ENCODE data around the gene DDX41. TPM values are rescaled to one million over a fixed set of nuclear protein-coding genes. Genes with fewer than 3 reads are reported as not detected.

DDX41 gene
- total and polyA plus RNA-seq, 9 donors, result 58.3 to 104 (median 70.8) TPM

DNA sequence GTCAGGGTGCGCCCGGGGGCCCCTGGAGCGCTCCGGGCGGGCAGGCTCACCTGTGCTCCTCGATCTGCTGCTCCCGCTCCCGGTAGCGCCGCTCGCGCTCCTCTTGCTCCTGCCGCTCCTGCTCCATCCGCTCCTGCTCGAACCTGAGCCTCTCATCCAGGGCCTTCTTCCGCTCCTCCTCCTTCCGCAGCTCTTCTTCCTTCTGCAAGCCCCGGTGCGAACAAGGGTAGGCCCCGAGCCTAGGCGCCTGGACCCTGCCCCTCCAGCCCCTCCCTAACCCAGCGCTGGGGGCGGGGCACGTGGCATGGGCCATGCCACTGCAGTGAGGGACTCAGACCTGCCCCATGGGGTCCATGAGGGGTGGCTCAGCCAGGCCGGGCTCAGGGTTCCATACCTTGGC is 49.9 kb downstream of the DDX41 start:
- WGBS, 3 donors, result 94 to 96% (median 96%) methylated on average over 25 of the region's 25 CpGs
- Histone ChIP-seq H3K9me3 (no peaks in the 10 kb centered on the region), H3K36me3 (no peaks in the 10 kb centered on the region), H3K27me3 (no peaks in the 10 kb centered on the region), H3K4me1 (ENCODE audit: insufficient read depth) (peaks cover 4% of the 10 kb centered on the region), H3K27ac (no peak overlapping the region), H3K4me3 (no peak overlapping the region)
- TF ChIP-seq, protein P1, sequence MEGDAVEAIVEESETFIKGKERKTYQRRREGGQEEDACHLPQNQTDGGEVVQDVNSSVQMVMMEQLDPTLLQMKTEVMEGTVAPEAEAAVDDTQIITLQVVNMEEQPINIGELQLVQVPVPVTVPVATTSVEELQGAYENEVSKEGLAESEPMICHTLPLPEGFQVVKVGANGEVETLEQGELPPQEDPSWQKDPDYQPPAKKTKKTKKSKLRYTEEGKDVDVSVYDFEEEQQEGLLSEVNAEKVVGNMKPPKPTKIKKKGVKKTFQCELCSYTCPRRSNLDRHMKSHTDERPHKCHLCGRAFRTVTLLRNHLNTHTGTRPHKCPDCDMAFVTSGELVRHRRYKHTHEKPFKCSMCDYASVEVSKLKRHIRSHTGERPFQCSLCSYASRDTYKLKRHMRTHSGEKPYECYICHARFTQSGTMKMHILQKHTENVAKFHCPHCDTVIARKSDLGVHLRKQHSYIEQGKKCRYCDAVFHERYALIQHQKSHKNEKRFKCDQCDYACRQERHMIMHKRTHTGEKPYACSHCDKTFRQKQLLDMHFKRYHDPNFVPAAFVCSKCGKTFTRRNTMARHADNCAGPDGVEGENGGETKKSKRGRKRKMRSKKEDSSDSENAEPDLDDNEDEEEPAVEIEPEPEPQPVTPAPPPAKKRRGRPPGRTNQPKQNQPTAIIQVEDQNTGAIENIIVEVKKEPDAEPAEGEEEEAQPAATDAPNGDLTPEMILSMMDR (IDR thresholded peaks at IDR 0.05), result no peak
- TF ChIP-seq EP300 (IDR thresholded peaks at IDR 0.05), result no peak
- no peak for TF ChIP-seq POLR2A (IDR thresholded peaks at IDR 0.05)
- intact Hi-C loops (cut with DNase I), result no loop called here
- no peak for DNase-seq

GRCh38 chr5:177465044-177465443 is 51.7 kb downstream of the DDX41 start:
- intact Hi-C loops (cut with DNase I), result no loop called here
- 96 to 99% (median 98%) methylated on average over 11 of the region's 11 CpGs for WGBS, 3 donors
- H3K4me1 ChIP-seq (ENCODE audit: insufficient read depth), result no peaks in the 10 kb centered on the region

DNA sequence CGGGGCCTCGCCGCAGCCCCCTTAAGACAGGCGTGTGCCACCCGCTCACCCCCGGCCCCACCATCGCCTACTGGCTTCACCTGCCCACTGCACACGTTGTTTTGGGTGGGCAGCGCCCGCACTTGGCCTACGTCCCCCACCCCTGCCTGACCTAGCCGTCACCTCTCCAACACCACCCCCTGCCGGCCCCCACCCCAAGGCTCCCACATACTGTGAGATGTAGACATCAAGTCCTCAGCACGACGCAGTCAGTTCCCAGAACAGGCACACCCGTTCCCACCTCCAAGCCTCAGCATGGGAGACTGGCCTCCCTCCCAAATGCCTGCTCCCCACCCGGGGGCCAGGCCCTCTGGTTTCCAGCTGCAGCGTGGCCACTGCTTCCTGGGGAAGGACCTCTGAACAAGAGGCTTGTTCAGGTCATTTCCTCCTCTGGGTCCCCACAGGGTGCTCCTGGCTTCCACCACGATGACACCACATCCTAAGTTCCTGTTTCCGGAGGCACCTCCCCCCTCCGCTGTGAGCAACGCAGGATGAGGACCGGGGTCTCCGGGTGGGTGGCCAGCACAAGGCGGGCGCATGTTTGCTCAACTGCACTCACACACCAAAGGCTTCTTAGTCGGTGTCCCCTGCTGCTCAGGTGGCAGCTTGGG is 54.6 kb downstream of the DDX41 start:
- no peak overlapping the region for H3K4me3 ChIP-seq
- H3K27ac ChIP-seq, result no peak overlapping the region

More at GRCh38 chr5:177465044-177465443, 51.7 kb downstream of the DDX41 start:
- Histone ChIP-seq H3K27me3 (no peaks in the 10 kb centered on the region), H3K27ac (no peak overlapping the region), H3K36me3 (no peaks in the 10 kb centered on the region), H3K4me3 (no peak overlapping the region), H3K9me3 (no peaks in the 10 kb centered on the region)
- TF ChIP-seq, protein P1 (IDR thresholded peaks at IDR 0.05), result no peak
- TF ChIP-seq POLR2A (IDR thresholded peaks at IDR 0.05) (no peak), EP300 (IDR thresholded peaks at IDR 0.05) (no peak)
- DNase-seq, result no peak

More for the DNA sequence above, 54.6 kb downstream of the DDX41 start:
- Histone ChIP-seq H3K9me3 (no peaks in the 10 kb centered on the region), H3K36me3 (no peaks in the 10 kb centered on the region), H3K27me3 (no peaks in the 10 kb centered on the region), H3K4me1 (ENCODE audit: insufficient read depth) (no peaks in the 10 kb centered on the region)
- intact Hi-C loops (cut with DNase I), result no loop called here
- no peak for DNase-seq
- 79 to 80% (median 79%) methylated on average over 27 of the region's 27 CpGs for WGBS, 3 donors
- TF ChIP-seq EP300 (IDR thresholded peaks at IDR 0.05), result no peak
- TF ChIP-seq POLR2A (IDR thresholded peaks at IDR 0.05), result no peak
- TF ChIP-seq, protein P1 (IDR thresholded peaks at IDR 0.05), result no peak

Other genes starting within 250 kb of the DDX41 start
- gene RAB24, start 213.2 kb downstream of the DDX41 start, total RNA-seq, result 10 to 100 TPM; 23.3 to 40.4 (median 26.8) TPM
- 10 to 100 TPM; 17.0 to 40.4 TPM for gene RAB24, start 213.2 kb downstream of the DDX41 start, polyA plus RNA-seq
- gene PRELID1, start 213.2 kb downstream of the DDX41 start, total RNA-seq, result 10 to 100 TPM; 42.8 to 96.8 (median 74.6) TPM
- 10 to 100 TPM; 65.0 to 77.6 TPM for gene PRELID1, start 213.2 kb downstream of the DDX41 start, polyA plus RNA-seq
- gene MXD3, start 205.1 kb downstream of the DDX41 start, total RNA-seq, result 1 to 10 TPM; 3.2 to 9.8 (median 6.2) TPM
- gene MXD3, start 205.1 kb downstream of the DDX41 start, polyA plus RNA-seq, result 1 to 10 TPM in 1 of 2 donors, under 1 TPM in 1; 0.30 to 6.0 TPM
- gene LMAN2, start 165.3 kb downstream of the DDX41 start, total RNA-seq, result 100 to 1,000 TPM in 2 of 7 donors, 10 to 100 TPM in 5; 63.5 to 154 (median 93.5) TPM
- gene LMAN2, start 165.3 kb downstream of the DDX41 start, polyA plus RNA-seq, result 100 to 1,000 TPM in 1 of 2 donors, 10 to 100 TPM in 1; 85.0 to 142 TPM
- 10 to 100 TPM in 1 of 7 donors, 1 to 10 TPM in 6; 4.0 to 27.0 (median 8.0) TPM for gene RGS14, start 159.0 kb downstream of the DDX41 start, total RNA-seq
- gene RGS14, start 159.0 kb downstream of the DDX41 start, polyA plus RNA-seq, result 1 to 10 TPM in 1 of 2 donors, under 1 TPM in 1; 0.73 to 6.2 TPM
- not detected for gene SLC34A1, start 132.5 kb downstream of the DDX41 start, total RNA-seq
- gene SLC34A1, start 132.5 kb downstream of the DDX41 start, polyA plus RNA-seq, result not detected
- gene PFN3, start 116.3 kb downstream of the DDX41 start, total RNA-seq, result not detected
- gene PFN3, start 116.3 kb downstream of the DDX41 start, polyA plus RNA-seq, result not detected
- 1 to 10 TPM in 1 of 7 donors, under 1 TPM in 1, not detected in 5; 0.28 to 1.7 TPM for gene F12, start 107.4 kb downstream of the DDX41 start, total RNA-seq
- gene F12, start 107.4 kb downstream of the DDX41 start, polyA plus RNA-seq, result not detected
- gene GRK6, start 90.3 kb downstream of the DDX41 start, total RNA-seq, result 10 to 100 TPM; 13.6 to 30.3 (median 21.7) TPM
- 10 to 100 TPM in 1 of 2 donors, 1 to 10 TPM in 1; 5.9 to 15.3 TPM for gene GRK6, start 90.3 kb downstream of the DDX41 start, polyA plus RNA-seq
- gene PRR7, start 70.1 kb downstream of the DDX41 start, total RNA-seq, result 10 to 100 TPM in 1 of 7 donors, 1 to 10 TPM in 5, under 1 TPM in 1; 0.66 to 11.4 (median 2.1) TPM
- under 1 TPM in 1 of 2 donors, not detected in 1; 0.51 TPM for gene PRR7, start 70.1 kb downstream of the DDX41 start, polyA plus RNA-seq
- 10 to 100 TPM; 35.1 to 91.6 (median 57.0) TPM for gene DBN1, start 43.3 kb downstream of the DDX41 start, total RNA-seq
- gene DBN1, start 43.3 kb downstream of the DDX41 start, polyA plus RNA-seq, result 10 to 100 TPM; 18.4 to 55.4 TPM
- gene PDLIM7, start 19.4 kb downstream of the DDX41 start, total RNA-seq, result 100 to 1,000 TPM in 4 of 7 donors, 10 to 100 TPM in 3; 32.7 to 243 (median 151) TPM
- 10 to 100 TPM; 25.7 to 83.3 TPM for gene PDLIM7, start 19.4 kb downstream of the DDX41 start, polyA plus RNA-seq
- 1 to 10 TPM; 1.3 to 7.2 (median 2.5) TPM for gene DOK3, start 7.1 kb downstream of the DDX41 start, total RNA-seq
- gene DOK3, start 7.1 kb downstream of the DDX41 start, polyA plus RNA-seq, result 1 to 10 TPM; 1.8 to 4.2 TPM
- gene FAM193B, start 37.6 kb upstream of the DDX41 start, total RNA-seq, result 10 to 100 TPM; 50.2 to 77.6 (median 64.3) TPM
- gene FAM193B, start 37.6 kb upstream of the DDX41 start, polyA plus RNA-seq, result 10 to 100 TPM; 14.8 to 77.3 TPM
- gene TMED9, start 75.2 kb upstream of the DDX41 start, total RNA-seq, result 100 to 1,000 TPM in 2 of 7 donors, 10 to 100 TPM in 5; 54.0 to 112 (median 80.7) TPM
- gene TMED9, start 75.2 kb upstream of the DDX41 start, polyA plus RNA-seq, result 10 to 100 TPM; 68.5 to 80.3 TPM
- gene B4GALT7, start 83.2 kb upstream of the DDX41 start, total RNA-seq, result 10 to 100 TPM; 18.0 to 40.0 (median 27.2) TPM
- gene B4GALT7, start 83.2 kb upstream of the DDX41 start, polyA plus RNA-seq, result 10 to 100 TPM in 1 of 2 donors, 1 to 10 TPM in 1; 8.5 to 28.7 TPM

Data from ovary (tissue), 9 donors.